Thymus (tissue), 11 donors: Measurements from ENCODE around the gene CPNE9. TPM values are rescaled to one million over a fixed set of nuclear protein-coding genes. Genes with fewer than 3 reads are reported as not detected.

Experiments used
- DNase-seq, 9 donors: peaks; one replicate each; pipeline ENCODE4 v3.0.0-alpha.2; 2013; ENCODE audit warnings: low spot score in 9 of 9, low read depth in 6 of 9, missing footprints in 1 of 9
- H3K27ac ChIP-seq, 2 donors: one replicate each; pipeline ENCODE4 v1.5.1; 2013; ENCODE audit warnings: control low read depth in 1 of 2, low read depth in 1 of 2, low read length in 1 of 2, mild to moderate bottlenecking in 1 of 2, moderate library complexity in 1 of 2
- H3K27me3 ChIP-seq, 2 donors: one replicate each; pipeline ENCODE4 v1.5.1; 2013; ENCODE audit warnings: low read length in 1 of 2; ENCODE audit not compliant: control insufficient read depth in 2 of 2, insufficient read depth in 1 of 2
- H3K36me3 ChIP-seq, 2 donors: one replicate each; pipeline ENCODE4 v1.5.1; 2013; ENCODE audit warnings: low read length in 1 of 2, mild to moderate bottlenecking in 1 of 2, moderate library complexity in 1 of 2; ENCODE audit not compliant: control insufficient read depth in 2 of 2, insufficient read depth in 2 of 2
- H3K4me1 ChIP-seq, 2 donors: one replicate each; pipeline ENCODE4 v1.5.1; 2013; ENCODE audit warnings: low read length in 2 of 2; ENCODE audit not compliant: control insufficient read depth in 2 of 2, insufficient read depth in 2 of 2
- H3K4me3 ChIP-seq, 2 donors: one replicate each; pipeline ENCODE4 v1.5.1; 2013; ENCODE audit warnings: low read length in 2 of 2, control low read depth in 1 of 2, mild to moderate bottlenecking in 1 of 2
- H3K9me3 ChIP-seq, 2 donors: one replicate each; pipeline ENCODE4 v1.5.1; 2013; ENCODE audit warnings: low read length in 1 of 2, mild to moderate bottlenecking in 1 of 2; ENCODE audit not compliant: control insufficient read depth in 2 of 2, insufficient read depth in 1 of 2
- WGBS: extraction: QIAGEN DNeasy Blood & Tissue Kit; methylation state at CpG from one replicate; pipeline ENCODE4 v1.1.7; 2013; 5-methylcytosine and 5-hydroxymethylcytosine counted together
- polyA plus RNA-seq: library from polyadenylated mRNA; stranded (reverse); fragments of 200-250 nt; gene quantifications from one replicate; pipeline ENCODE4 v1.2.3, GENCODE V29; 2013
- total RNA-seq: library from RNA; stranded (reverse); fragments of 120-200 nt; gene quantifications from one replicate; pipeline ENCODE4 v1.2.4, GENCODE V29; 2013
- donor health status: healthy.

CPNE9 gene
- total and polyA plus RNA-seq, 2 donors: 0.14 to 0.27 TPM

DNA sequence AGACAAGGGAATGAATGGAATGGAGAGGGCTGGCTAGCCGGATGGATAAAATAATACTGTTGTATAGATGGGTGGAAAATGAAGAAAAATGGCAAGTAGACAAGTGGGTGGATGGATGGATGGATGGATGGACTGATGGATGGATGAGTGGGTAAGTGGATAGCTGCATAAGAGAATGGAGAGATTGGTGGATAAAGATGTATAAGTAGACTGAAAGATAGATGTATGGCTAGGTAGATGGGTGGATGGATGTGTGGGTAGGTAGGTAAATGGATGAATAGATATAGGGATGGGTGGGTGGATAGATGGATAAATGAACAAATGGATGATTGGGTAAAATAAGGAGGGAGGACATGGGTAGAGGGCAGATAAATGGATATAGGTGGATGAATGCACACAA lies 13.9 kb downstream of the CPNE9 start:
- H3K4me3 ChIP-seq: no peak overlapping the region
- peaks cover 4 to 5% of the 10 kb centered on the region in 2 donors for H3K4me1 ChIP-seq
- DNase-seq: no peak
- H3K36me3 ChIP-seq: no peaks in the 10 kb centered on the region
- 95% methylated on average over 1 of the region's 1 CpG for WGBS
- H3K9me3 ChIP-seq: no peaks in the 10 kb centered on the region
- H3K27me3 ChIP-seq: no peaks in the 10 kb centered on the region
- H3K27ac ChIP-seq: no peak overlapping the region

DNA sequence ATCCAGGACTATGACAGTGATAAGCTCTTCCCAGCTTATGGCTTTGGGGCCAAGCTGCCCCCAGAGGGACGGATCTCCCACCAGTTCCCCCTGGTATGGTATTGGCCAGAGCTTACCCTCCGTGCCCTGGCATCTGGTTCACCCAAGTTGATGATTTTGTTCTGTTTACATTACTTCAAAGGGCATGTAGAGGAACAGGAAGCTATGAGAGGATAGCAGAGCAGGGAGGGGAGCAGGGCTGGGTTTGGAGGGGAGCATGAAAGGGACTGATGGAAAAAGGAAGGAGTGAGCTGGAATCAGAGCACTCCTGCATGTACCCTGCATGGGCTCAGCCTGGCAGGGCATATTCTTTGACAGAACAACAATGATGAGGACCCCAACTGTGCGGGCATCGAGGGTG lies 14.5 kb downstream of the CPNE9 start:
- Histone ChIP-seq H3K9me3 (no peaks in the 10 kb centered on the region), H3K27me3 (no peaks in the 10 kb centered on the region), H3K4me3 (no peak overlapping the region), H3K4me1 (peaks cover 4 to 5% of the 10 kb centered on the region in 2 donors), H3K36me3 (no peaks in the 10 kb centered on the region), H3K27ac (no peak overlapping the region)
- no peak for DNase-seq
- 74% methylated on average over 4 of the region's 4 CpGs for WGBS

DNA sequence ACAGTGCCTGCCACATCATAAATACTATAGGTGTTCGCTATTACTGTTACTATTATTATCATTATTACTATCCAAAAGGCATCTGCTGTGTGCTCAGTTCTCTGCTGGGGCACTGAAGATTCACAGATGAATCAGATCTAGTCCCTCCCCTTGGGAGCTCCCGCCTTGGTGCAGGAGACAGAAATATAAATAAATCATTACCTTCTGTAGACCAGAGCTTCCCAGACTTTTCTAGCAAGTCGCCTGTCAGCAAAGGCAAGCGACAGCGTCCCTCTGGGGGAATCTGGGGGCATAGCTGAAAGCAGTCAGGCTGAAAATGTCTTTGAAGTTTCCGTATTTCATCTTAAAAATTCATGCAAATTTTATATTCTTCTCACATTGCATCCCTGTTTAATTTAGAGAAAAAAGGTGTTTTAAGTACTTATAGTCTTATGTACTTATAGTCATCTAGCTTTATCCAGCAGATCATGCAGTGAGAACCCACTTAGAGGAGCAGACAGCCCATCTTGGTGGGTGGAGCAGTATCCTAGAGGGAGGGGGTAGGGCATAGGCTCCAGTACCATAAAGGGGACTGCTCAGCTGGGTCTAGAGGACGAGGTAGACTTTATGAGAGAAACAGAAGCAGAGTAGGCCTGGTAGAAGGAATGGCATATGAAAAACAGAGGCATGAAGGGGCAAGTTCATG lies 17.5 kb downstream of the CPNE9 start:
- Histone ChIP-seq H3K4me1 (peaks cover 4 to 5% of the 10 kb centered on the region in 2 donors), H3K27ac (no peak overlapping the region), H3K27me3 (no peaks in the 10 kb centered on the region), H3K36me3 (no peaks in the 10 kb centered on the region), H3K9me3 (no peaks in the 10 kb centered on the region), H3K4me3 (no peak overlapping the region)
- 92% methylated on average over 7 of the region's 7 CpGs for WGBS
- DNase-seq: no peak

GRCh38 chr3:9721700-9722060 lies 18.0 kb downstream of the CPNE9 start:
- no peaks in the 10 kb centered on the region for H3K9me3 ChIP-seq
- no peak for DNase-seq

GRCh38 chr3:9725775-9726515 lies 22.3 kb downstream of the CPNE9 start:
- whole genome bisulfite sequencing: 97% methylated on average over 4 of the region's 4 CpGs
- no peak for DNase-seq
- H3K27ac ChIP-seq: no peak overlapping the region

More at GRCh38 chr3:9721700-9722060, 18.0 kb downstream of the CPNE9 start:
- WGBS: 87% methylated on average over 2 of the region's 2 CpGs
- Histone ChIP-seq H3K27ac (no peak overlapping the region), H3K4me1 (peaks cover 4 to 5% of the 10 kb centered on the region in 2 donors), H3K27me3 (no peaks in the 10 kb centered on the region), H3K4me3 (no peak overlapping the region), H3K36me3 (no peaks in the 10 kb centered on the region)

GRCh38 chr3:9727041-9727595 lies 23.5 kb downstream of the CPNE9 start:
- H3K27ac ChIP-seq: no peak overlapping the region
- WGBS: 23% methylated on average over 11 of the region's 11 CpGs

More at GRCh38 chr3:9725775-9726515, 22.3 kb downstream of the CPNE9 start:
- Histone ChIP-seq H3K36me3 (no peaks in the 10 kb centered on the region), H3K4me3 (no peak overlapping the region), H3K4me1 (peaks cover 4 to 16% of the 10 kb centered on the region in 2 donors), H3K9me3 (no peaks in the 10 kb centered on the region), H3K27me3 (no peaks in the 10 kb centered on the region)

DNA sequence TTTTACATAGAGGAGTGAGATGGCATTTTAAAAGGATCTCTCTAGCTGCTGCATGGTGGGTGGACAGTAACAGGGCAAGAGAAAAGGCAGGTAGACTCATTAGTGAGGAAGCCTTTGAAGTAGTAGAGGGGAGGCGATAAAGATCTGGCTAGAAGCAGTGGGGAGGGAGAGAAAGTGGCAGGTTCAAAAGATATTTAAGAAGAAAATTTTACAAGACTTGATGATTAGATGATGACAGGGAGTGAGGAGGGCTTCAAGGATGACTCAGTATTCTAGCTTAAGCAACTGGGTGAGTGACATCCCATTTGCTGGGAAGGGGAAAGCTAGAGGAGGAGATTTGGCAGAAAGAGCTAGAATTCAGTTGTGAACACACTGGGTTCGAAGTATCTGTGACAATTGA lies 24.1 kb downstream of the CPNE9 start:
- DNase-seq: no peak
- Histone ChIP-seq H3K9me3 (no peaks in the 10 kb centered on the region), H3K27ac (no peak overlapping the region), H3K36me3 (no peaks in the 10 kb centered on the region), H3K4me3 (no peak overlapping the region), H3K4me1 (peaks cover 10 to 22% of the 10 kb centered on the region in 2 donors), H3K27me3 (no peaks in the 10 kb centered on the region)
- 85% methylated on average over 2 of the region's 2 CpGs for WGBS

More at GRCh38 chr3:9727041-9727595, 23.5 kb downstream of the CPNE9 start:
- no peaks in the 10 kb centered on the region for H3K9me3 ChIP-seq
- H3K27me3 ChIP-seq: no peaks in the 10 kb centered on the region
- H3K4me1 ChIP-seq: peaks cover 4 to 16% of the 10 kb centered on the region in 2 donors
- no peaks in the 10 kb centered on the region for H3K36me3 ChIP-seq
- DNase-seq: peak in 3 of 9 donors; percentile 33 to 77 (median 52)
- H3K4me3 ChIP-seq: peak overlapping the region in 1 of 2 donors; percentile 9

DNA sequence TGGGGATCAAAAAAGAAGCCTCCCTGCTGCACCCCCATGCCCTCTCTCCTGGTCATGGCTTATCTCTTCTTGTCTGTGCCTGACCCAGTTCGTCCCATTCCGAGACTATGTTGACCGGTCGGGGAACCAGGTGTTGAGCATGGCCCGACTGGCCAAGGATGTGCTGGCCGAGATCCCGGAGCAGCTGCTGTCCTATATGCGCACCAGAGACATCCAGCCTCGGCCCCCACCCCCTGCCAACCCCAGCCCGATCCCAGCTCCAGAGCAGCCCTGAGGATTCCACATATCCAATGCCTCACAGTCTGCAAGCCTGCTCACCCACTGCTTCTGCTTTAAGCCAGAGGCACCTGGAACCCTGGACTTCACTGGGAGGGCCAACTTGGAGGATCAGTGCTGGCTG lies 25.8 kb downstream of the CPNE9 start:
- 97% methylated on average over 10 of the region's 10 CpGs for WGBS
- Histone ChIP-seq H3K27ac (no peak overlapping the region), H3K36me3 (peaks cover 6 to 12% of the 10 kb centered on the region in 2 donors), H3K27me3 (no peaks in the 10 kb centered on the region), H3K9me3 (no peaks in the 10 kb centered on the region), H3K4me1 (peaks cover 17 to 32% of the 10 kb centered on the region in 2 donors), H3K4me3 (no peak overlapping the region)
- no peak for DNase-seq

- peaks cover 20 to 32% of the 10 kb centered on the region in 2 donors for H3K4me1 ChIP-seq
- DNase-seq: no peak
- H3K36me3 ChIP-seq: peaks cover 15 to 24% of the 10 kb centered on the region in 2 donors
- H3K27me3 ChIP-seq: no peaks in the 10 kb centered on the region
- peak overlapping the region; percentile 66 to 90 for H3K27ac ChIP-seq
- H3K4me3 ChIP-seq: peak overlapping the region; percentile 83 to 97
- 2% methylated on average over 16 of the region's 17 CpGs for WGBS
- no peaks in the 10 kb centered on the region for H3K9me3 ChIP-seq
These were observed 27.1 kb downstream of the CPNE9 start for GRCh38 chr3:9730657-9731205.
